Kasumi-1 (cell line): Measurements from ENCODE around the gene CRISP2.
A peak's percentile ranks its signal among the peaks of the same experiment; 100 is the strongest.
"Not testable (repeated sequence)": the region's sequence is repeated elsewhere in the genome, so short reads cannot be mapped to it uniquely, and the experiment has no call there.

Experiments
- DNase-seq, 2 experiments: peaks; one replicate each; lab custom pipeline; 2025; lab: John Stamatoyannopoulos, UW

CRISP2 gene, protein sequence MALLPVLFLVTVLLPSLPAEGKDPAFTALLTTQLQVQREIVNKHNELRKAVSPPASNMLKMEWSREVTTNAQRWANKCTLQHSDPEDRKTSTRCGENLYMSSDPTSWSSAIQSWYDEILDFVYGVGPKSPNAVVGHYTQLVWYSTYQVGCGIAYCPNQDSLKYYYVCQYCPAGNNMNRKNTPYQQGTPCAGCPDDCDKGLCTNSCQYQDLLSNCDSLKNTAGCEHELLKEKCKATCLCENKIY

DNA sequence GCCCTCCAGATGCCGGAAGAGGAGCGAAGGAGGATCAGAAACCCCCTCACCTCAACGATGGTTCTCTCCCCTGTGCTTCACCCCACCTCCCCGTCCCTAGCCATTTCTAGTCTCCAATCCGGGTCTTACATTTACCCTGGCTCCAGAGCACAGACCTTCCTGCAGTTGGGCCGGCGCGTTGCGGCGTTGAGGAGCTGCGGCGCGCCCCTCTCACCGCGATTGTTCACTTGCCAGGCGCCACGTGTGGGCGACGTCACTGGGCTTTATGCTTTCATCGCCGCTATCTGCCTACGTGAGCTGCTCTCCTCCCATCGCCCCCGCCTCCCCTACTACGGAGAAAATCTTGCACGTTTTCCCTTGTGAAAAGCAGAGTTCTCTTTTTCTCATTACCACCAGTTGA, at the start of gene CRISP2:
TSS of gene CRISP2 (minus strand) at position 198 of the 400 bp plus-strand sequence. CDS start 4,347 bp downstream, outside the sequence.
- no peak for DNase-seq

DNA sequence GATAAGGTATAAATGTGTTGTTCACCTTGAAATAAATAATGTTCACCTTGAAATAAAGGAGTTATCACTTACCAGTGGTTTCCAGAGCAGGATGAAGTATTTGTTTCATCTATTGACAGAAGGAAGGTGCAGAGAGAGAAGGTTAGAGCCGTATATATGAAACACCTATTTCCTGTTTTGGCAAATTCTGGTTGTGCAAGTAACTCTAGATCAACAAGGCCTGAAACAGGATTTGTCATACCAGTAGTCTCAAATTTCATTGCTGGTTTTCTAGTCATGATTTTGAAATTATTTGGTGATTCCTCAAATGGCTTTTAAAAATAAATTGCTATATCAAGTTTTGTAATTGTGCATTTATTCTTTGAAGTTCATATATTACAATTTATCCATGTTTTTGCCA, 30.9 kb upstream of the CRISP2 start, which contains the start of gene CRISP3:
TSS of gene CRISP3 (minus strand) at position 130 of the 400 bp plus-strand sequence. CDS start at position 109, 21 bp downstream.
- DNase-seq: no peak

DNA sequence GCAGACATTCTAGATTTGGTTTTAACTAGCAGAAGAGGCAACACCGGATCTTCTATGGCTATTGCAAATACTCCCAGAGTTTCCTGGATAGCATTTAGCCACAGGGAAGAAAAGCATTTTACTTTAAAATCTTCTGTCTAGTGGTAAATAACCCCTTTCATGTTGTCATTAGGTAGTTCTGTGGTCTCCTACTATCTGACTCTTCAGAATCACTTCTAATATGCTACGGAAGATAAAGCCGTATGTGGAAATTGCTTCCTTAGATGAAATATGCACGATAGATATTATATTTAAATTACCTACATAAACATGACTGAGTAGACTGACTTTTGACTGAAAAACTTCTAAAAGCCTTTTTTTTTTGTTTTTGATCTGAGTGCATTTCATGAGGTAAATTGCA, 30.1 kb upstream of the CRISP2 start:
- DNase-seq: no peak

DNA sequence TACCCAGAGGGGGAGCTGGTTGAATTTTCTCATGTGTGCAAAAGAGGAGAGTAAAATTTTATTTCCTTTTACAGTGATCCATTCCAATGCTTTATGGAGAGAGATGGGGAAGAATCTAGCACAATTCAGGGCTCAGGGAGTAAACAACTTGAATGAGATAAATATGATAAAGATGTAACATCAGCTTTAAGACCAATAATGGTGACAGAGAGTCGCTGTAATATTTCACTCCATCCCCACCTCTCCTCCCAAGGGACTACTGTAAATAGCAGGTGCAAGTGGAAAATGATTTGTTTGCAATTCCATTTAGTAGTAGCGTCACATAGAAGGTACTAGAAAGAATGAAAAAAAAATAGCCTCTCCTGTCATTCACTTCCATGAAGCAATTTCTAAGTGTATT, 26.1 kb upstream of the CRISP2 start:
- no peak for DNase-seq

DNA sequence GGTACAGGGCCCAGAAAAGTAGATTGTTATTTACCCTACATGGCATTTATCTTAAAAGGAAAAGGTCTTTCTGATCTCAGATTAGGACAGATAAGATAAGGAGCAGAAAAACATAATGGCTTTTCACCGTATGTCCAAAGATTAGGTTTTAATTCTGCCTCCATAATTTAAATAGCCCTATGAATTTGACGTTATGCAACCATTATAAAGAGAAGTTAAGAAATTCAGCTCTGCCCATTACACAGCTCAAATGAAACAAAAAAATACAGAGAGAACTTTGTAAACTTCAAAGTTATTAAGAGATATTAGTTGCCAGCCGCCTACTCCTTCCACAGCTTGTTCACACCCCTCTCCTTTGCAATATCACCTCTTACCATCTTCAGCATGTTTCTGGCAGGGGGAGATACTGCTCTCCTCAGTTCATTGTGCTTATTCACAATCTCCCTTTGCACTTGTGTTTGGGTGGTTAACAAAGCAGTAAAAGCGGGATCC, 22.7 kb upstream of the CRISP2 start:
- no peak for DNase-seq

DNA sequence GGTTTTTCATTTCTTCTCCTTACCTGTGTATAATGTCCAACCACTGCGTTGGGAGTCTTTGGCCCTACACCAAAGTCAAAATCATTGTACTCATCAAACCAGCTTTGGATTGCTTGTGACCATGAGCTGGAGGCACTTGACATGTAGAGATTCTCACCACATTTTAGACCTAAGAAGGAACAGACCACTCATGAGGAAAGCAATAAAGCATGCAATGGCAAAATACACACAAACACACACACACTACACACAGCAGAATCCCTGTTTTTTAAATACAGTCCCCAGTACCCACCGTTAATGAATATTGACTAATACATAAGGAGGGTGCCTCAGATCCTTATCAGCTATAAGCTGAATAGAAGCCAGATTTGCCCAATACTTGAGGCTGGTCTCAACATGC, 20.3 kb upstream of the CRISP2 start:
- DNase-seq: no peak

DNA sequence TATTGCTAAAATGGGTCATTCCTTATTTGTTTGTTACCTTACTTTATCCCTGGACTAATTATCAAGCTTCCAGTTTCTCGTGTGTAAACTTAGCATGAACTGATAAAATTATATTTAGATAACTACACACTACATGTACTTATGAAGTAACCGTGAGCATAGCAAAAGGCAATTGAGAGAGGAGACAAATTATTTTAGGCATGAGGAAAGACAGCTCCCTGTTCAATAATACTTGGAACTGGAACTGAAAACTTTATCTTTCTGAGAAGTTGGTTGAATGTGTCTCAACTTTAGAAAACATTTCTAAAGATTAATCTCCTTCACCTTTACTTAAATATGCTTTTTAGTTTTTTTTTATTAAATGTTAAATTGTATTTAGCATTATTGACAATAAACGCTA, 19.4 kb upstream of the CRISP2 start:
- no peak for DNase-seq

DNA sequence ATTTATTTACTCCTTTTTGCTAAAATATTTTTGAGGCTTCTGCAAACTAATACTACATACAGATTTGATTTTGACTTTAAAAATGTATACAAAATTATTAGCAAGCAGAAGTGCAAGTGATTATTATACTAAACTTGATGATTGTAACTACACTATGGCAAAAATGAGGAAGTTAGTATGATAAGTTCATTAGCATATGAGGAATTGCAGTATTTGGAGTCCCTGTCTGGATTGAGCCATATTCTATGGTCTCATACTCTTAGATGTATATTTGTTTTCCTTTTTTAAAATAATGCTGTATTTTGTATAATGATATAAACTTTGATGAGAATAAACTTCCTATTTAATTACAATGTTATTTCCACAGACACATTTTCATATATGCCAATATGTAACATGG, 16.9 kb upstream of the CRISP2 start:
- DNase-seq: peak; percentile 17 to 44

DNA sequence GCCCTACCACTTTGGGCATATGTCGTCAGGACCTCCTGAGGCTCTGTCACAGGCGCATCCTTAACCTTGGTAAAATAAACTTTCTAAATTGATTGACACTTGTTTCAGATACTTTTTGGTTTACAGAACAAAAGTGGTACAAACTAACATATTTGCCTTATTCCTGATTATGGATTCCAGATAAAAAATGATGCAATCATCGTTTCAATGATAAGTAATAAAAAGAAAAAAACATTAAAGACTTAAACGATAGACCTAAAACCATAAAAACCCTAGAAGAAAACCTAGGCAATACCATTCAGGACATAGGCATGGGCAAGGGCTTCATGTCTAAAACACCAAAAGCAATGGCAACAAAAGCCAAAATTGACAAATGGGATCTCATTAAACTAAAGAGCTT, 10.6 kb upstream of the CRISP2 start:
- not testable (repeated sequence) for DNase-seq

DNA sequence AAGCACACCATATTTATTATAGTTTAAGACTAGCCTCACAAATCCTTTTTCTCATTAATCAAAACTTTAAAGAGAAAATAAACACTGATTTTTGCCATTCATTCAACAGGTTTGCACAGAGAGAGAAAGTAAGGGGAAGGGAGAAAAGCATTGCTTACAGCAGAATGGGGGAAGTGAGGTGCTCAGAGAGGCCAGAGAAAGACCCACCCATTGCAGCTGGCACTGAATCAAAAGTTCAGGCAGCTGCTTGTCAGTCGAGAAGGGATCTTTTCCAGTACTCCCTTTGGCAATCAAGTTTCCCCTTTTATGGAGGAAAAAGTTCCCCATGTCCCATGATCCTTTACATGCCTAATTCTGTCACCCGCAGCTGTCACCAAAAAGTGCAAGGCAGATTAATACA, 8.0 kb upstream of the CRISP2 start:
- DNase-seq: no peak

DNA sequence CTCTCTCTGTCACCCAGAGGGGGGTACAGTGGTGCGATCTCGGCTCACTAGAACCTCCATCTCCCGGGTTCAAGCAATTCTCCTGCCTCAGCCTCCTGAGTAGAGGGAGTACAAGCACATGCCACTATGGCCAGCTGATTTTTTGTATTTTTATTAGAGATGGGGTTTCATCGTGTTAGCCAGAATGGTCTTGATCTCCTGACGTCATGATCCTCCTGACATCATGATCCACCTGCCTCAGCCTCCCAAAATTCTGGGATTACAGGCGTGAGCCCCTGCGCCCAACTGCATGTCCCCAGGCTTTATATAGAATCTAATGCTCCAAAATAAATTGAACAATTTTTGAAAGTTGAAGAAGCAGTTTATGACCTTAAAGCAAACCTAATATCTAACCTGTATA, 7.0 kb upstream of the CRISP2 start:
- no peak for DNase-seq

DNA sequence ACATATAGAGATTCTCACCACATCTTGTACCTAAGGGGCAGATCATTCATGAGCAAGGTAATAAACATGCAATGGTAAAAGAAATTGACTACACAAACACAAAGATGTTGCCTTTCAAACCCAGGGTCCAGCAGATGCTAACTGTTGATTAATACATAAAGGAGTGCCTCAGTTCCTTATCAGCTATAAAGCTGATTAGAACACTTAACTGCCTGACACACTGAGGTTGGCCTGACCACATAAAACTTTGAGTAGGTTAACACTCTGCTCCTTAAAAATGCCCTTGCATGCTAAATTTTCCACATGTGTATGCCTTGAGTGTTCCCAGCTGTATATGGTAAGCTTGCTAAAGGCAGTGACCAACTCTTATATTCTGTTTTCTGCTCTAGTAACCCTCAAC, 14.9 kb downstream of the CRISP2 start:
- DNase-seq: no peak

DNA sequence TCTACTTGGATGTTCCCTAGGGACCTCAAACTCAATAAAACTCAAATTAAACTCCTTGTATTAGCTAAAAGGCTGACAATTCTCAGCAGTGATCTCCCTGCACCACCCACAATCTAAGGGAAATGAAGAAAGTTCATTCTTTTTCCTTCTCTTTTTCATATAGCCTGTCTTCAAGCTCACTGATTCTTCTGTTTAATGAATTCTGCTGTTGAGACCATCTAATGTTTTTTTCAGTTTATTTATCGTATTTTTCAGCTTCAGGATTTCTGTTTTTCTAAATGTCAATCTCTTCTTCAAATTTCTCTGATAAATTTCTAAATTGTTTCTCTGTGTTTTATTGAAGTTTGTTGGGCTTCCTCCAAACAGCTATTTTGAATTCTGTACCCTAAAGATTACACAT, 19.8 kb downstream of the CRISP2 start:
- DNase-seq: no peak

DNA sequence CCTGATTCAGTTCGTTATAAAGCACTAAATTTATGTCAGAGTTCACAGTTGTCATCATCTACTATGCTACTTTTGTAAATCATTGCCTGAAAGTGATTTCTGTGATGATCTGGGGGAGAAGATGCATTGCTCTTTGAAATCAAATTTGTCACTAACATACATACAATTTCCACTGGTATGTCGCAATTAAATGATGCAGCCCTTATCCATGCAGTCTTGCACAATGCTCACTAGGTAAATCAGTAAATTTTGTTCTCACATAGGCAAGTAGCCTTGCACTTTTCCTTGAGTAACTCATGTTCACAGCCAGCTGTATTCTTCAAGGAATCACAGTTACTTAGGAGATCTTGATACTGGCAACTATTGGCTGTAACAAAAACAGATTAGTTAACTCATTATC, 20.8 kb downstream of the CRISP2 start:
- no peak for DNase-seq

DNA sequence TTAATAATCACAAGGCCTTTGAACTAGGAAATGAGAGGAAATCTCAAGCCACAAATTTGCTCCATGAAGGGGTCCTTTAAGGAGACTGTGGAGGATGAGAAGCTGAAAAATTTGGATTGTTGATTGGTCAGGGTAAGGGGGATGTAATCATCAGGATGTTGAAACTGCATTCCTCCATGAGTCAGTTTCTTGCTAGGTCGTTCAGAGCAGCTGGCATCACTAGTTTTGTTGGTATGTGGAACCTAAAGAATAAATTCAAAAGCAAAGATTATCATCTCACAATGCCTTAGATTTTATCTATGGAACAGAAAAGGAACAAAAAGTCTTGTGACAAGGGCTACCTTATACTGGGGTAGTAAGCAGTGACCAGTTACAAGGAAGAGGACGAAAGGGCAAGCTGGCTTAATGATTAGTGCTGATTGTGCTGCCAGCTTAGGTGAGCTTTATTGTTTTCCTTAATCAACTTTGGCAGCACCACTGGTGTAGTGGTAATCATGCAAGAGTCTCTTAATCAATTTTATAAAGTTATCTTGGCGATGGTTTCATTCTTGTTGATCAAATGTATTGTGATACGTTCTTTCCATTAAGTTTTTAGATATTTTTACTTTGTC, 36.6 kb downstream of the CRISP2 start:
- no peak for DNase-seq

DNA sequence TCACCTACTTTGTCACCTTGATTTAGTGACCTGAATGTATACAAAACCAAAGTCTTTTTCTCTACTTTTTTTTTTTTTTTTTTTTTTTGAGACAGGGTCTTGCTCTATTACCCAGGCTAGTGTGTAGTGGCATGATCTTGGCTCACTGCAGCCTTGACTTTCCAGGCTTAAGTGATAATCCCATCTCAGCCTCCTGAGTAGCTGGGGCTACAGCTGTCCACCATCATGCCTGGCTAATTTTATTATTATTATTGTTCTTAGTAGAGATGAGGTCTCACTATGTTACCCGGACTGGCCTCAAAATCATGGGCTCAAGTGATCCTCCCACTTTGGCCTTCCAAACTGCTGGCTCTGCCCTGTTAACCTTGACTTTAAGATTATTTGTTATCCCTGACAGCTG, 37.5 kb downstream of the CRISP2 start:
- no peak for DNase-seq

DNA sequence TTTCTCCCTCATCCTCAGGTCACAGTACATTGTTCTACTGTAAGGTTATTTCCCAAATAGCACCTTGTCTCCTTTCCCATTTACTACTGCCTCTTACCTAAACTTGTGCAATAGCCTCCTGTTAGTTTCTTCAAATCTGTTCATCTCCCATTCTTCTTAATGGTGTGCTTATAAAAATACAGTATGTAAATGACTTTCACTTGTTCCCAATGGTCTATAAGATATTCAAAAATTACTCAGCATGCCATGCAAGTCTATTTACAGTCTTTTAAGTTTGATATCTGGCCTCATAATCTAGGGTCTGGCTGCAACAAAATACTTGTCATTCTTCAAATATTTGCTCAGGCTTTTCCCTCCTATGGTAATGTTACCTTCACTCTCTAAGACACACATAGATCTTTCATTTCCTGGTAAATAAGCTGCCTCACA, 45.2 kb downstream of the CRISP2 start:
- DNase-seq: no peak

DNA sequence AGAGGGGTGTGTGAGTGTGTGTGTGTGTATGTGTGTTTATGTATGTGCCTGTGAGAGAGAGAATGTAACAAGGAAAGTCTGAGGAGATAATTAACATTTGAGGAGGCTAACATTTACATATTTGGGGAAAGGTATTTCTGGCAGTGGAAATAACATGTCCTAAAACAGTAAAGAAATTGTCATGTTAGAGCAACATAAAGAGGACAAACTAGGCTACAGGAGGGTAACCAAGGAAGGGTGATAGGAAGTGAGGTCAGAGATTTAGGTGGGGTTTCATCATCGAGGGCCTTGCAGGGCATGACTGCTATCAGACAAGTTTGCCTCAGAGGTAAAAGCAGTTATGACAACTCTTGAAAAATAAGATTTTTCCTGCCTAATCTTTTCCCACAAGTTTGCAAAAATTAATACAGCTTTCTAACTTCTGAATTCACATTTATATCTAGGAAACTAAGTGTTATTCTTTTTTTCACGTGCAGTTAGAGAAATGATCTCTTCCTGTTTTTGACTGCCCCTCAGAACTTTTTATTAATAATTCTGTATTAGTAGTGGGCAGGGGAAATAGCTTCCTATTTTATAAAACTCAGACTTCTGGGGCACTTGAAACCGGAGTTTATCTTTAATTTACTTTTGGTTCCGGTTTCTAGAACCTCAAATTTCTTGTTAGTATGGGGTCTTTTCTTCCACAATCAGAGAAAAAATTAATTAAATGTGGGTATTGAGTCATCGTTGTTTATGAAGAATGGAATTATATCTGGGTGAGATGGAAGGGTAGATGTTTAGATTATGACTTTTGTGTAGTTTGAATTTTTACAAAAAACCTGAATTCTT, 46.2 kb downstream of the CRISP2 start:
- DNase-seq: no peak

DNA sequence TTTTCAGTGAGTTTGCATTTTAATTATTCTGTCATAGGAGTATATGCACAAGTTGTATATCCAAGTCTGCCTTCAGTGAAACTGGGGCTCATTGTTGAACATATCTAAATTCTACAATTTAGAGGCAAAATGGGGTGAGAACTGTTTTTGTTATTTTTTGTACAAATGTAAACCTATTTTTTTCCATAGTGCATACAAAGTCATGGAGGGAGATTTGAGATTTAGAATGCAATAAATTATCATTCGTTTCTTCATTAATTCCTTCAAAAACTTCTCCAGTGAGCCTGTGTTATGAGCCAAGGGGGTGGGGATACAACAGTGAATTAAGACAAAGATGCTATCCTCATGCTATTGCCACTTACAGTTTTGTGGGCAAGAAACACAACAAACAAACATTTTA, 46.9 kb downstream of the CRISP2 start:
- DNase-seq: no peak

DNA sequence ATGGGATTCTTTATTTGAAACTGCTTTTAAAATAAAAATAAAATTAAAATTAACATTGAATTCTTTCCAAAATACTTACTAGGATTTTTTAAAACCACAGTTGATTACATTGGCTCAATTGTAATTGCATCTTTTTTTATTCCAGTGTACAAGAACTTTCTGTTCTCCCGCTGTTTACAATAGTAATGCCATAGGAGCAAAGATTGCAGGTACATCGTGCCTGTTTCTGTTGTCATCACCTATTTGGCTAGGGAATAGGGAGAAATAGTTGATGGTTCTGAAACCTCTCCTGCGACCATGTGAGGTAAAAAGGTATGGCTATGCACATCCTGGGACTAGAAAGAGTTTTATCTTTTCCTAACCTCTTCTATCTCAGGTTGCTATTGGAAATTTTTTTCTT, 48.5 kb downstream of the CRISP2 start:
- DNase-seq: no peak

DNA sequence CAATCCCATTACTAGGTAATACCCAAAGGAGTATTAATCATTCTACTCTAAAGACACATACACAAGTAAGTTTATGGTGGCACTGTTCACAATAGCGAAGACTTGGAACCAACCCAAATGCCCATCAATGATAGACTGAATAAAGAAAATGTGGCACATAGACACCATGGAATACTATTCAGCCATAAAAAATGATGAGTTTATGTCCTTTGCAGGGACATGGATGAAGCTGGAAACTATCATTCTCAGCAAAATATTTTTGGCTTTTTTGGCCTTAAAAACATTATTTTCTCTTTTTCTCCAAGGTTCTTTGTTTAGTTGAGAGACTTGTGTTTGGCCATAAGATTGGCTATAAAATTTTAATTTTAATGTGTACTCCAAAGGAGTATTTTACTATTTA, 49.3 kb downstream of the CRISP2 start:
- DNase-seq: not testable (repeated sequence)

DNA sequence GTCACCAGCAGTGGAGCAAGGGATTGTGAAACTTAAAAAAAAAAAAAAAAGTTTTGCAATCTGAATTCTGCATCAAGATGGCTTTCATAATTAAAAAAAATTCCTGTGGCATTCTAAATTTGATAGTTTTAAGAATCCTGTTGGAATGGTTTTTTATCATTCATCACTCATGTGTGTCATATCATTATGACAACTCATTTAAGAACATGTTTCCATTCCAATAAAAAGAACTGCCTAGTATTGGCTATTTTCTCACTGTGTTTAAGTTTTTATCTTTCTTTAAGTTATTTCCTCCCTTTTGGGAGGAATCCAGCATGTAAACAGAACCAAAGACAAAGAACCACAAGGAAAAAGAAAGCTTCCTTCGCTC, 50.5 kb downstream of the CRISP2 start:
- DNase-seq: no peak
